CMK (cell line): ENCODE measurements around the gene PDZD2.

ENCODE experiments used
- DNase-seq: peaks from one replicate; pipeline ENCODE4 v3.0.0-alpha.2; 2010; ENCODE audit warnings: low read depth

PDZD2 gene

GRCh38 chr5:31638345-31638744, 586 bp upstream of the PDZD2 start:
- DNase-seq: no peak

GRCh38 chr5:31639481-31640411, 815 bp downstream of the PDZD2 start:
- no peak for DNase-seq

GRCh38 chr5:31640573-31640972, 1.6 kb downstream of the PDZD2 start:
- DNase-seq: no peak

DNA sequence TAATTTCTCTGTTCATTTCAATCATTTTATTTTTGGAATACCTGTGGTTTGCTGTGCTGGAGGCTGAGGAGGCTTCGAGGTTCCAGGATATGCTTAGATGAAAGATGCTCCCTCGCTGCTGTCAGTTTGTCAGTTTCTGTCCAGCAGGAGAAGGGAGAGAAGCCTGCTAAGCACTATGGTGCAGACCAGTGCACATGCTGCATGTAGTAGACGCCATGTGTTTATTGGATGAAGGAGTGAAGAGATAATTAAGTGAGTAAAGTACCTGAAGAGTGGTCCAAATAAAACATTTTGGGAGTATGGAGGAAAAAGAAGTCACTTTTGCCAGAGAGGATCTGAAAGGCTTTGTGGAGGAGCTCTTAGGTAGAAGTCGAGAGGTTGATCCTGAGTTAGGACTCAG, 2.1 kb downstream of the PDZD2 start:
- no peak for DNase-seq

DNA sequence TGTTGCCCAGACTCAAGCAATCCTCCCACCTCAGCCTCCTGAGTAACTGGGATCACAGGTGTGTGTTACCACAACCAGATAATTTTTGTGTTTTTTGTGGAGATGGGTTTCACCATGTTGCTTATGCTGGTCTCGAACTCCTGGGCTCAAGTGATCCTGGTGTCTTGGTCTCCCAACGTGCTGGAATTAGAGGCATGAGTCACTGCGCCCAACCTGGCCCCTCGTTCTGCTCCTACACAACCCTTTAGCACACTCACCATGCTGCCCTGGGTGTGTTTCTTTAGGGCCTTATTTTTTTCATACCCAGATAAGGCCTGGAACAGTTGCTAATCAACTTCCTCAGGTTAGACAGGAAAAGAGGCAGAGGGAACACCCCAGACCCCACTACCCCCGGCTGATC, 2.6 kb downstream of the PDZD2 start:
- no peak for DNase-seq

DNA sequence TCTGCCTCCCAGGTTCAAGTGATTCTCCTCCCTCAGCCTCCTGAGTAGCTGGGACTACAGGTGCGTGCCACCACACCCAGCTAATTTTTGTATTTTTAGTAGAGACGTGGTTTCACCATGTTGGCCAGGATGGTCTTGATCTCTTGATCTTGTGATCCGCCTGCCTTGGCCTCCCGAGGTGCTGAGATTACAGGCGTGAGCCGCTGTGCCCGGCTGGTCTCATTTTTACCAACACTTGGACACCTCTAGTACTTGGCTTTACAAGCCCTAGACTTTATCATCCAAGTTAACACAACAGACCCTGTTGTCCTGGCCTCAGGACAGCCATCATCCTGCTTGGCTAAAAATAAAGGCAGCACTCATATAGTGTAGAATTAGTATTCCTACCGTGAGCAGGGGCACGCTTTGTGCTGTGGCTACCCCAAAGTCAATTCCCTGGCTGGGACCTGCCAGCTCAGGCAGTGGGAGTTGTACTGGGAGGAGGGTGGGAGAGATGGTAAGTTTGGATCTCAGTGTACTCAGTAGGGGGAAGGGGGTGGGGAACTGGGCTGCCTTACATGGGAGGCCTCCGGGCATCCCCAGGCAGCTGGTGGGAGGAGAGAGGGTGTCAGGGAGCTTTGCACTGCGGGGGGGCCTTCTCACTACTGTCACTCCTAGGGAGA, 6.6 kb downstream of the PDZD2 start:
- DNase-seq: no peak

DNA sequence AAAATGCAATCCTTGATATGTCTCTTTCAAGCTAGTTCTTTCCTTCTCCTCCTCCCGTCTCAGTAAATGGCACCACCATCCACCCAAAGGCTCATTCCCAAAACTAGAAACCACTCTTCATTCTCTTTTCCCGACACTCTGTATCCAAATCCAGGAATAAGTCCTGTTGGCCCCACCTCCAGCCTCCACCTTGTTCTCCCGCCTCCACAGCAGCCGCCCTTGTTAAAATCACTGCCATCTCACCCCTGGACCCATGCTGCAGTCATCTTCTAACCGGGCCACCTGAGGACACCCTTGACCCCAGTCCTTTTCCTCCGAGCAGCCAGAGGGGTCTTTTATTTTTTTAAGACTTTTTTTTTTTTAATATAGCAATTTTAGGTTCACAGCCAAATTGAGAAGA, 9.4 kb downstream of the PDZD2 start:
- no peak for DNase-seq

DNA sequence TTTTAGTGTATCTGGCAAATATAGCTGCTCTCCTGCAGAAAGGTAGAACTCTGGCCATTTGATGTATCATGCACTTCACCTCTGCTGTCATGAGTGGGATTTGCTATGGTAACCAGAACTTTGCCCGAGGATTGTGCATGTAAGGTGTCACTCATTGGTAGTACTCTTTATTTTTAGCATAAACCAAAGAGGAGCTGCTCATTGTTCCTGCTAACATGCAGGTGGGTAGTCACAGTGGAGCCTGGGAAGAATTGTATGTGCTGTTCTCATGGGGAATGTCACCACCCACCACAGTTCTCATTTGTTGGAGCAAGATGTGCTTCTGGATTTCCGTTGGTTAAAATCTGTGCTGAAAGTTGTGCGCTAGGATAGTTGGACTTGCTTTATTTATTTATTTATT, 12.3 kb downstream of the PDZD2 start:
- no peak for DNase-seq

DNA sequence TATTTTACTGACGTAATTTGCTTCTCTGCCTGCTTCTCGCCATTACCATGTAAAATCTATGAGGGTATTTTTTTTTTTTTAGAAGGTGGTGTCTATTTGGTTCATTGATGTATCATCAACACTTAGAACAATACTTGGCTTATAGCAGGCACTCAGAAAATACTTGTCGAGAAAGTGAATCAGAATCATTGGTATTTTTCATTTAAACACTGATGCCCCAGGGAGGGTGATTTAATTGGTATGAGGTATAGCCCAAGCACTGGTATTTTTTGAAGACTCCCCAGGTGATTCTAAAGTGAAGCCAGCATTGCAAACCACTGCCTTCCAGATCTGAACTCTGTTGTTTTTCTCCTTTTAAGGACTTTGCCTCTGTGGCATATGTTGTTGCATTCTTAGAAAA, 16.6 kb downstream of the PDZD2 start:
- DNase-seq: no peak

DNA sequence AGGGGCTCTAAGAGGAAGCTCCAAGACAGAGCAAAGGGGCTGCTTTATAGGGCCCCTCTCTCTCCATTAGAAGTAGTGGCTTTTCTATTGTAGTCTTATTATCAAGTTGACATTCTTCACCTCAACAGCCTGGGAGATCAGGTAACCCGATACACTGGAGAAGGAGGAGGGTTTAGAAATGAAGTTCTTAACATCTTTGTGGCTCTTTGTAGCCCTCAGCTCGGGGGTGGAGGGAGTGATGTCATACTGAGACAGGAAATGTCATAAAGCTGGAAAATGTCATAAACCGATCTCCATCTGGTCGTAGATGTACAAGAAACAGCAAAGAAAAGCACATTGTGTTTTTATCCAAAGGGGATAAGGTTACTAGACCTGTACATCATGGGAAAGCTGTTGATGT, 17.9 kb downstream of the PDZD2 start:
- no peak for DNase-seq

GRCh38 chr5:31657315-31657979, 18.5 kb downstream of the PDZD2 start:
- no peak for DNase-seq

DNA sequence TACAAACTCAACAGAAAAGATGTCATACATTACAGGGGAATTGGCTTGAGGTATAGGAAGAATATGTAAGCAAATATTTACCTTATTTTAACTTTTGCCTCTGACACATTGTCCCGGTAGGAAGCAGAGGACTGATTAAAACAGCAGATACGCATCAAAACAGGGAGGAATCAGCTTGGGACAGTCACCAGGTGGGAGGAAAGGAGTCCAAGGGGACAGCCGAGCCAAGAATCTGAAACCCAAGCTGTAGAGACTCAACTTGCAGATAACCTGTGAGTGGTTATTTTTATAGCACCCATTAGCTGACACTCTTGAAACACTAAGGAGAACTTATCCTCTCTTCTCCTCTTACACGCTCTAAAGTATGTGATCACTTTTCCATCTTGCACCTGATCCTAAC, 22.3 kb downstream of the PDZD2 start:
- no peak for DNase-seq

DNA sequence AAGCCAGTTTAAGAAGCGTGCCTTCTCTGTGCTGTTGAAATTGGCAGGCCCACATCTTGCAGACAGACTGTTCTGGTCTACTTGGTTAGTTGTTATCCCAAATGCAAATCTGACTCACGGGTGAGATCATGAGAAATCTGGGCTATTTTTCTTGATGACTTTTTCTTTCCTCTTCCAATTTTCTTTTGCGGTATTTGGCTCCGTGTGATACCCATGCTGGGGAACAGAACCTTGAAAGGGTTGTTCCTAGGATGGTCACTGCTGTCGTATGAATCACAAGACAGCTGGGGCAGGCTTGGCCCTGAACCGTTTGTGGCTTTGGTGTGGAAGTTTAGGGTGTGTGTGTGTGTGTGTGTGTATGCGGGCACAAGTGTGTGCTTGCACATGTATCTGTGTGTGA, 24.6 kb downstream of the PDZD2 start:
- no peak for DNase-seq

DNA sequence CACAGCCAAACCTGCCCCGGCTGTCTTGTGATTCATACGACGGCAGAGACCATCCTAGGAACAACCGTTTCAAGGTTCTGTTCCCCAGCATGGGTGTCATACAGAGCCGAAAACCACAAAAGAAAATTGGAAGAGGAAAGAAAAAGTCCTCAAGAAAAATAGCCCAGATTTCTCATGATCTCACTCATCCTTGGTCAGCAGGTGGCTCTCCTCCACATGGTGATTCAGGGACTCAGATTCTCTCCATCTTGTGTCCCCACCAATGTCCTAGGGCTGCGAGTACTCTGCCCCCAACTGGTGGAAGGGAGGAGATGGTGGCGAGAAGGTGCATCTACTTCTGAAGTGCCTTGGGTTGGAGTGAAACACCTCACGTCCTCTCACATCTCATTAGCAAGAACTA, 25.6 kb downstream of the PDZD2 start:
- DNase-seq: no peak

DNA sequence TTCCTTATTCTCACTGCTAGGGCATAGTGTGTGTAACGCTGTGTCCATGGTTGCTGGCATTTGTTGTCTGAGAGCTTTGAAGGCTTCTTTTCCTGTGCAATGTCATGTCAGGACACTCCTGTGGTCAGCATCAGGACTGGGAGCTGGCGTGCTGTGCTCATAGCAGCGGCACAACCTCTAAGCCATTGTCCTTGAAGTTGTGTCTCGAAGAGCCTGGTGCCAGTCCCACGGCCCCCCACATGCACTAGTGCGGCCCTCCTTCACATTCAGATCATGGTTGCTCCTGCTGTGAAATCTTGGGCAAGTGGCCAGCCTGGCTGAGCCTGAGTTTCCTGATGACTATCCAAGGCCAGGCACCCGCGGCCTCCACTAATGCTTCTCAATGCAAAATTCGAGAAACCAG, 32.4 kb downstream of the PDZD2 start:
- no peak for DNase-seq

DNA sequence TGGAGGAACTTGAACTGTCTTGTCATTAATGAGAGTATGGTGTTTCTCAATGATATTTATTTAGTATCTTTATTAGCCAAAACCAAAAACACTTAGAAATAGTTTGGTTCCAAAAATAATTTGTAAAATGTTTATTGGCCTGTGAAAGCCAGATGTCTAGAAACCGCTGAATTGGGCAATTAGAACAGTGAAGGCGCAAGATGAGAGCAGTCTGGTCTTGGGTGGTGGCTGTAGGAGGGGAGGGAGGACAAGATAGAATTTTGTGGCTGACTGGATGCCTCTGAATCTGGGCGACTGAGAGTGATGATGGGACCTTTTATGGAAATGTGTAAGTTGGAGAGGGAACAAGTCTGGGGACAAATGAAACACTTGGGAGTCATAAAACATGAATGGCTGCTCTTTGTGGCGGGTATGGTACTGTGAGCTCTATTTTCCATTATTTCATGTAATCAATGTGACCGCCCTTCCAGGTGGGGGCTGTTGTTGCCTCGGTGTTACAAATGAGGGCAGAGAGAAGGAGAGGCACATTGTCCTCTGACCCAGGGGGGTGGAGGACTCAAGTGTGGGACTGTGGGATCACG, 35.5 kb downstream of the PDZD2 start:
- DNase-seq: no peak

DNA sequence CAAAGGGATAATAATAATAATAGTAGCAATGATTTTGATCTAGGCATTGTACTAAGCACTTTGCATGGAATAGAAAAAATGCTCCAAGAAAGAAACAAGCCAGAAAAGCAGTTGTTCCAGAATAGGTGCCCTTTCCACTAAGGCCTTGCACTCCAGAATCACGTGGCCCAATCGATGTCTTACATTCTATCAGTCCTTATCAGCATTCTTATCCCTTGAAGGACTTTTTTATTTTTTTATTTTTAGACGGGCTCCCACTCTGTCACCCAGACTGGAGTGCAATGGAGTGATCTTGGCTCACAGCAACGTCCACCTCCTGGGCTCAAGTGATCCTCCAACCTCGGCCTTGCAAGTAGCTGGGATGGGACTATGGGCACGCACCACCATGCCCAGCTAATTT, 36.5 kb downstream of the PDZD2 start:
- no peak for DNase-seq

GRCh38 chr5:31678180-31678579, 39.2 kb downstream of the PDZD2 start:
- no peak for DNase-seq

DNA sequence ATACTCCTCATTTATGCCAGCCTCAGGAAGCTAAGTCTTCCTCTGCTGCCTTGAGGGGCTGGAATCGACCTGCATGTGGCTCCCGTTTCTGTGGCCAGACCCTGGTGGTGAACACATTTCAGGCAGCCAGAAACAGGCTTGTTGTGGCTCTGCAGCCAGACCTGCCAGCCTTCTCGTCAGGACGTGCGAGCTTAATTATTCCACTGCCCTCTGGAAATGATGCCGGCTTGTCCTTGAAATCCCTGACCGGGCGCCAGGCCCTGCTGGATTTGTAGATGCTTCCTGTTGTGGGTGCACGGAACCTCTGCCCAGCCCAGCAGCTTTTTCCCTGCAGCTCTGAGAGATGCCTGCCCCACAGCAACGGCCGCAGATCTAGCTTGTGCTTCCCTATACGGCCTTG, 41.6 kb downstream of the PDZD2 start:
- no peak for DNase-seq

GRCh38 chr5:31682025-31682424, 43.1 kb downstream of the PDZD2 start:
- no peak for DNase-seq

GRCh38 chr5:31682851-31683250, 43.9 kb downstream of the PDZD2 start:
- DNase-seq: no peak

GRCh38 chr5:31688515-31689092, 49.7 kb downstream of the PDZD2 start:
- no peak for DNase-seq
